Esophagus mucosa (tissue), 1 donor: ENCODE results near the gene MEIOC. TPM values are rescaled to one million over a fixed set of nuclear protein-coding genes. Genes with fewer than 3 reads are reported as not detected.
A peak's percentile ranks its signal among the peaks of the same experiment; 100 is the strongest.
"Not testable (repeated sequence)": the region's sequence is repeated elsewhere in the genome, so short reads cannot be mapped to it uniquely, and the experiment has no call there.

Experiments used
- ATAC-seq: fragments of 200-7000 bp; cut with Tn5 transposase; one replicate; pipeline ENCODE4 v1.9.1; 2020
- total RNA-seq: library from RNA; stranded (reverse); gene quantifications from one replicate; pipeline ENCODE4 v1.2.4, GENCODE V29; 2023
- donor health status: DM: yes; HTN: yes; CAD: no.

MEIOC gene
- not detected for total RNA-seq

- ATAC-seq: no peak
These were observed at the start of gene MEIOC for GRCh38 chr17:44655983-44656710. TSS of gene MEIOC (plus strand) at chr17:44656468. CDS start at chr17:44656614, 146 bp downstream.

GRCh38 chr17:44606658-44607057 lies 49.6 kb upstream of the MEIOC start:
- no peak for ATAC-seq

GRCh38 chr17:44607836-44608690 lies 48.2 kb upstream of the MEIOC start:
- peak; percentile 19 for ATAC-seq

- ATAC-seq: no peak
These were observed 47.4 kb upstream of the MEIOC start for GRCh38 chr17:44608727-44609435.

GRCh38 chr17:44610331-44610730 lies 45.9 kb upstream of the MEIOC start:
- no peak for ATAC-seq

- ATAC-seq: no peak
These were observed 45.4 kb upstream of the MEIOC start for GRCh38 chr17:44610871-44611270.

GRCh38 chr17:44614862-44615261 lies 41.4 kb upstream of the MEIOC start:
- ATAC-seq: no peak

GRCh38 chr17:44618652-44619051 lies 37.6 kb upstream of the MEIOC start:
- ATAC-seq: not testable (repeated sequence)

GRCh38 chr17:44623070-44623725 lies 33.1 kb upstream of the MEIOC start:
- ATAC-seq: no peak

GRCh38 chr17:44627513-44628242 lies 28.6 kb upstream of the MEIOC start:
- no peak for ATAC-seq

GRCh38 chr17:44628243-44629188 lies 27.8 kb upstream of the MEIOC start:
- peak; percentile 26 for ATAC-seq

GRCh38 chr17:44629314-44629713 lies 27.0 kb upstream of the MEIOC start:
- no peak for ATAC-seq

GRCh38 chr17:44630703-44631102 lies 25.6 kb upstream of the MEIOC start:
- no peak for ATAC-seq

GRCh38 chr17:44633998-44634397 lies 22.3 kb upstream of the MEIOC start:
- ATAC-seq: no peak

- not testable (repeated sequence) for ATAC-seq
These were observed 21.9 kb upstream of the MEIOC start for GRCh38 chr17:44634401-44634800.

- peak; percentile 57 for ATAC-seq
These were observed 19.7 kb upstream of the MEIOC start for GRCh38 chr17:44636562-44636961.

- no peak for ATAC-seq
These were observed 19.2 kb upstream of the MEIOC start for GRCh38 chr17:44637066-44637465.

- ATAC-seq: no peak
These were observed 13.4 kb upstream of the MEIOC start for GRCh38 chr17:44642834-44643233.

- ATAC-seq: no peak
These were observed 10.9 kb upstream of the MEIOC start for GRCh38 chr17:44645341-44645740.

GRCh38 chr17:44646280-44646679 lies 10.0 kb upstream of the MEIOC start:
- ATAC-seq: no peak

- no peak for ATAC-seq
These were observed 8.5 kb upstream of the MEIOC start for GRCh38 chr17:44647736-44648135.
